NCI-H446 (cell line): Measurements from ENCODE around the gene KMT2E.
"Not testable (repeated sequence)": the region's sequence is repeated elsewhere in the genome, so short reads cannot be mapped to it uniquely, and the experiment has no call there.

Source experiments
- DNase-seq, 2 experiments: peaks; one replicate each; lab custom pipeline; 2025; lab: John Stamatoyannopoulos, UW

Gene KMT2E

DNA sequence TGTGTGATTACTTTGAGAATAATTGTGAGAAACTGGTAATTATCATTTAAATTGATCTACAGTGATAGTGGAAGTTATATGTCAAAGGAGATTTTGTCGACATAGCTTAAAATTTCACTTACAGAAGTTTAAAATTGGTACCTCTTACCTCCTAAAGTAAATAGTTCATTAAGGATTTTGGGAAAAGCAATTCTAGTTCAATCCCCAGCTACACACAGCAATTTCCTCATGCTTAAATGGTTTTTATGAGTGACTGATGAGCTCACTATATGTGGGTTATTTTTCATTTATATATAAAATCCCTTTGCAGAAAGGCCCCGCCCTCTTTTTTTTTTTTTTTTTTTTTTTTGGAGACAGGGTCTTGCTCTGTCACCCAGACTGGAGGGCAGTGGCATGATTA is 12.7 kb downstream of the KMT2E start:
- no peak for DNase-seq

DNA sequence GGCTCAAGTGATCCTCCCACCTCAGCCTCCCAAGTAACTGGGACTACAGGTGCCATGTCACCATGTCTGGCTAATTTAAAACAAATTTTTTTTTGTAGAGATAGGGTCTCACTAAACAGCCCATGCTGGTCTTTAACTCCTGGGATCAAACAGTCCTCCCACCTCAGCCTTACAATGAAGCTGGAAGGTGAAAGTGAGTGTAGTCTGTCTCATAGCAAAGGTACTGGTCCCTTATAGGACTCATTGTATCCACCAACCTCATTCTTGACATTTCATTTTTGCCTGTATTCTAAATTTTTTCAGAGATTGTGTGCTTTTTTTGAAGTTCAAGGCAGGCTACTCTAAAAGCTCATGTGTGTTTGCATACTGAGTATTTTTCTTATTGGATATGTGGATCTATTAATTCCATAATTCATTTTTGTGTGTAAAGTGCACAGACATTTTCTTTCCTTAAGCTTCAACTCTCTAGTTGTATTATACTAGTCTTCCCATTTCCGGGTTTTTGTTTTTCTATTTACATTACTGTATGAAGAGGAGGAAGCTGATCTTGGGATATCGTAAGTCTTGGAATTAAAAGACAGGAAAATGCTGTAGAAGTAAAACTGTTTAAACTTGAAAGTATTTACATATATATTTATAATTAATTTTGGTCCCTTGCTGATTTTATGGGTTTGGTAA is 13.3 kb downstream of the KMT2E start:
- DNase-seq = no peak

DNA sequence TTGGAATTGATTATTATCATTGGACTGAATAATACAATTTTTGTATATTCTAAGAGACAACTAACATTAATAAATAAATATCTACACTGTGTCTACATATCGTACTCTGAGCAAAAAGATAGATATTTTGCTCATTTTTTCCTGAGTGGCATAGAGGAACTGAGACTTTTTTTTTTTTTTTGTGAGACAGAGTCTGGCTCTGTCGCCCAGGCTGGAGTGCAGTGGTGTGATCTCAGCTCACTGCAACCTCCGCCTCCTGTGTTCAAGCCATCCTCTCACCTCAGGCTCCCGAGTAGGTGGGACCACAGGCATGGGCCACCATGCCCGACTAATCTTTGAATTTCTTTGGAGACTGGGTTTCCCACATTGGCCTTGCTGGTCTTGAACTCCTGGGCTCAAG is 14.0 kb downstream of the KMT2E start:
- no peak for DNase-seq

DNA sequence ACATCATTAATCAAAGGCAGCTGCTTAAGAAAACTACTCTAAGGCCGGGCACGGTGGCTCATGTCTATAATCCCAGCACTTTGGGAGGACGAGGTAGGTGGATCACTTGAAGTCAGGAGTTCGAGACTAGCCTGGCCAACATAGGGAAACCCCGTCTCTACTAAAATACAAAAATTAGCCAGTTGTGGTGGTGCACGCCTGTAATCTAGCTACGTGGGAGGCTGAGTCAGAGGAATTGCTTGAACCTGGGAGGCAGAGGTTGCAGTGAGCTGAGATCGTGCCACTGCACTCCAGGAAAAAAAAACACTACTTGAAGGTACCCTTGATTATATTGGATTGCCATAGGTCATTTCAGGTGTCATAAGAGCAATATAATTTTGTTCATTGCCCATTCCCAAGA is 14.9 kb downstream of the KMT2E start:
- not testable (repeated sequence) for DNase-seq

DNA sequence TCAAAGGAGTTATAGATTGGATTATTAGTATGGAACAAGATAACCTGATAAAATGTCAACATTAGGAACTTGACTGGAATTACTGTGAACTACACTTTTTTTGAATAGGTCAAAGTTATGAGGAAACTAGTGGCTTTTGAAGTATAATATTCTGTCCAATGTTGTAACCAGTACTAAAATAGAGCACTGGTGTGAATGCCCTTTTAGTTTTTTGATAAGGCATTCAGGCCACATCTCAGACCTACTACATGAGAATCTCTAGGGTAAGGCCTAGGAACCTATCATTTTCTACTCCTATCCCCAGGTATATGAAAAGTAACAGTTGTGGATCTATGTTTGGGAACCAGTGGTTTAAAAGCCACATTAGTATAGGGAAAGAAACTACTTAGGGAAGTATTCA is 16.4 kb downstream of the KMT2E start:
- DNase-seq = no peak

DNA sequence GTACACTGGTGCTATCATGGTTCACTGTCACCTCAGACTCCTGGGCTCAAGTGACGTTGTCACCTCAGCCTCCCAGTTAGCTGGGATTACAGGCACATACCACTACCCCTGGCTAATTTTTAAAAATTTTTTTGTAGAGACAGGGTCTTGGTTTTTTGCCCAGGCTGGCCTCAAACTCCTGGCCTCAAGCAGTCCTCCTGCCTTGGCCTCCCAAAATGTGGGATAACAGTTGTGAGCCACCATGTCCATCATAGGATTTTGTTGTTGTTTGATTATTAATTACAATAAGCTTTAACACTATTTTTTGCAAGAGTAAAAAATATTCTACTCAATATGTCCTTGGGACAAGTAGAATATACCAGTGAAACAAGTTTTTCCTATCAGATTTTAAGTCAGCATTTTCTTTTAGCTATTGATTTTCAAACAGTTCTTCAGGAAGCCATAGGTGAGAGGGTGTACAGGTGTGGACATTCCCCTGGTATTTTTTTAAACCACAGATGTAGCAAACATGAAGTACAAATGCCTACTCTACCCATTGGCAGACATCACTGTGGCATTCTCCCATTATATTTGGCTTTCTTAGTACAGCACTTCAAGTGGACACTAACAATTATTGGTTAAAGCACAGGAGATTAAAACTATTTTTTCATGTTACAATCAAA is 18.7 kb downstream of the KMT2E start:
- DNase-seq = no peak

DNA sequence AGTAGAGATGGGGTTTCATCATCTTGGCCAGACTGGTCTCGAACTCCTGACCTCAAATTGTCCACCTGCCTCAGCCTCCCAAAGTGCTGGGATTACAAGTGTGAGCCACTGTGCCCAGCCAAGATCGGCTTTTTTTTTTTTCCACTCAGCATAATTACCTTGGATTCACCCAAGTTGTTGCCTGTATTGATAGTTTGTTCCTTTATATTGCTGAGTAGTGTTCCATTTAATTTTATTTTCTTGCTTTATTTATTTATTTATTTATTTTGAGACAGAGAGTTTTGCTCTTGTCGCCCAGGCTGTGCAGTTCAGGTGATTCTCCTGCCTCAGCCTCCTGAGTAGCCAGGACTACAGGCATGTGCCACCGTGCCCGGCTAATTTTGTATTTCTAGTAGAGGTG is 21.3 kb downstream of the KMT2E start:
- DNase-seq = no peak

DNA sequence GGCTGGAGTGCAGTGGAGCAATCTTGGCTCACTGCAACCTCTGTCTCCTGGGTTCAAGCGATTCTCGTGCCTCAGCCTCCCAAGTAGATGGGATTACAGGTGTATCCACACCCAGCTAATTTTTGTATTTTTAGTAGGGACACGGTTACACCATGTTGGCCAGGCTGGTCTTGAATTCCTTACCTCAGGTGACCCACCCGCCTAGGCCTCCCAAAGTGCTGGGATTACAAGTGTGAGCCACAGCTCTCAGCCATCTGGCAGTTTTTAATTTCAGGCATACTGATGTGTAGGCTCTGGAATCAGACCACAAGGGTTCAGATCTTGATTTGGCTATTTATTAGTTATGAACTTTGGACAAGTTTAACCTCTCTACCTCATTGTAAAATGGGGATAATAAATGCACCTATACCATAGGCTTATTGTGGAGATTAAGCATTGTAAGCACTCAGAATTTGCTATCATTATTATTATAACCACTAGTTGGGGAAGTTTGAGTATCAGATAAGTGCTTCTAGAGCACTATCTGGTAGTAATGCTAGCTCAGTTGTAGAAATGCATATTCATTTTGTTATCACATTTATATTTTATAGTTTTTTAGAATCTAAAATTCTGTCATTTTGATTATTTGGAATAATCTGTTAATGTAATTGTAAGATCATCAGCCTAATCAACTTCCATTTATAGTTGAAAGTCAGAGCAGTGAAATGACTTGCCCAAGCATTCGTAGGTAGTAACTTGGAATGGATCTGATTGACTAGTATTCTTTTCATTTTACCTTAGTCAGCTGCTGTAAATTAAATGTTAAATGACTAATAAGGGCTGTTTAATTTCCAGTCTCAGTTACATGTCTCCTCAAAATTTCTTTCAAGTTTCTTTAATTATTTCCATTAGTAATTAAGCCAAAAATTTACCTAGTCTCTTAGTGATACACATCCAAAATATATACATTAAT is 22.5 kb downstream of the KMT2E start:
- peak in 1 of 2 experiments; percentile 12 for DNase-seq

DNA sequence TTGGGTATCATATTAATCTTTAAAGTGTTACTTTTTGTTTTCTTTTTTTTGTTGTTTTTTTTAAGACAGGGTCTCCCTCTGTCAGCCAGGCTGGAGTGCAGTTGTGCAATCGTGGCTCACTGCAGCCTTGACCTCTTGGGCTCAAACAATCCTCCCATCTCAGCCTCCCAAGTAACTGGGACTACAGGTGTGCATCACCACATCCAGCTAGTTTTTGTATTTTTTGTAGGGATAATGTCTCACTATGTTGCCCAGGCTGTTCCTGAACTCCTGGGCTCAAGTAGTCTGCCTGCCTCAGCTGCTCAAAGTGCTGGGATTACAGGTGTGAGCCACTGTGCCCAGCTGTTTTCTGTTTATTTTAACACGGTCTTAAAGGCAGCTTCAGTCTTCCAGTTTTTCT is 23.3 kb downstream of the KMT2E start:
- DNase-seq = no peak

DNA sequence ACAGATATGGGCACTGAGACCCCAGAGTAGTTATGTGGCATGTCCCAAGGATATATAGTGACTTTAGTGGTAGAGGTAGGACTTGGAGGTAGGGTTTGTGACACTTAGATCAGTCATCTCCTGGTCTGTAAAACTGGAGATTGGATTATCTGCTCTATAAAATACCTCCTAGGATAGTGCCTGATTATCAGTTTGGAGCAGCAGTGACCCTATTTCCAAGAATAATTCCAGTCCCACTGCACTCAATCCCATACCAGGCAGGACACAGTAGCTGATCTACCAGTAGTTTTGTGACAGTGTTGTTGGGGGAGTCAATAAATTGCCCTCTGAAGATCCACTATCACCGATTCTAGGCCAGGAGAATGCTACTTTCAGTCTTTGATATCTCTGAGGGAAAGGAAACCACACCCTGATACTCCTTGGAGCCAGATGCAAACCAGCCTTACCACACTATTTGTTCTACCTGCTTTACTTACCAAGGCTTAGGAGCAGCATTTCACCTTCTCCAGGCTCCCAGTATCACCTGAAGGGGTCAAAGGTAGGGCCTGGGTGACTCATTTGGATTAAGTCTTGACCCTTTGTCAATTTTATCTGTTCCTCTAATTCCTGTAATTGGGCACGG is 30.6 kb downstream of the KMT2E start:
- DNase-seq = no peak

DNA sequence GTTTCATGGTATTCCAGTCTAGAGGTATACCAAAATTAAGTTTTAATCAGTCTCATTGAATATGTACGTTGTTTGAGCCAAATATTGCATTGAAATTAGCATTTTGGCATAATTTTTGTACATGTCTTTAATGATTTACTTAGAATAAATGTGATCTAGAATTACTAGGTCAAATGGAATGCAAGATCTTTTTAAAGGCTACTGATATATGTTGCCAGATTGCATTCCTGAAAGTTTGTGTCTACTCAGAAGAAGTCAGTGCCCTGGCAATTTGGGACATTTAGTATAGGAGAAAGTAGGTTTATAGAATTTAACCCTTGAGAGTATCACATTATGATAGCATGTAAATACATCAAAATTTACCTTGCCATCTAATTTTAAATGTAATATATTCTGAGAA is 32.4 kb downstream of the KMT2E start:
- DNase-seq = no peak

DNA sequence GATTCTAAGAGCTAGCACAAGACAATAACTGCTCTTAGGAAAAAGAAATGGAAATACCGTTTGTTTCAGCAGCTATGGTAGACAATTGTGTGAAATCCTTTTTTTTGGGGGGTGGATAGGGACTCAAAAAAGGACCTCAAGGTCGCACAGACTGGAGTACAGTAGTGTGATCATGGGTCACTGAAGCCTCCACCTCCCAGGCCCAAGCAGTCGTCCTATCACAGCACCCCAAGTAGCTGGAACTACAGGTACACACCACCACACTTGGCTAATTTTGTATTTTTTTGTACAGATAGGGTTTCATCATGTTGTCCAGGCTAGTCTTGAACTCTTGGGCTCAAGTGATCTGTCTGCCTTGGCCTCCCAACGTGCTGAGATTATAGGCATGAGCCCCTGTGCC is 33.9 kb downstream of the KMT2E start:
- no peak for DNase-seq

DNA sequence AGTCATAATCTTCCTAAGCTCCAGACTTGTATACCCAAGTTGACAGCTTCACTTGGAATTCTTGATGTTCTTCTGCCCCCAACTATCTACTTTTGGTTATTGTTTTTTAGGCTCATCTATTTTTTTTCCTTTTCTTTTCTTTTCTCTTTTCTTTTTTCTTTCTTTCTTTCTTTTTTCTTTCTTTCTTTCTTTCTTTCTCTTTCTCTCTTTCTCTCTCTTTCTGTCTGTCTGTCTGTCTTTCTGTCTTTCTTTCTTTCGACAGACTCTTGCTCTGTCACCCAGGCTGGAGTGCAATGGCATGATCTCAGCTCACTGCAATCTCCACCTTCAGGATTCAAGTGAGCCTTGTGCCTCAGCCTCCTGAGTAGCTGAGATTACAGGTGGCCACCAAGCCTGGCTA is 36.5 kb downstream of the KMT2E start:
- DNase-seq = no peak

DNA sequence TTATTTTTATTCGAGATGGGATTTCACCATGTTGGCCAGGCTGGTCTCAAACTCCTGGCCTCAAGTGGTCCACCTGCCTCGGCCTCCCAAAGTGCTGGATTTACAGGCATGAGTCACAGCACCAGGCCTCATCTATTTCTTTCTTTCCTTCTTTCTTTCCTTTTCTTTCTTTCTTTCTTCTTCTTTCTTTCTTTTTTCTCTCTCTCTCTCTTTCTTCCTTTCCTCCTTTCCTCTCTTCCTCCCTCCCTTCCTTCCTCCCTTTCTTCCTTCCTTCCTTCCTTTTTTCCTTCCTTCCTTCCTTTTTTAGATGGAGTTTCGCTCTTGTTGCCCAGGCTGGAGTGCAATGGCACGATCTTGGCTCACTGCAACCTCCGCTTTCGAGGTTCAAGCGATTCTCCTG is 36.9 kb downstream of the KMT2E start:
- not testable (repeated sequence) for DNase-seq

DNA sequence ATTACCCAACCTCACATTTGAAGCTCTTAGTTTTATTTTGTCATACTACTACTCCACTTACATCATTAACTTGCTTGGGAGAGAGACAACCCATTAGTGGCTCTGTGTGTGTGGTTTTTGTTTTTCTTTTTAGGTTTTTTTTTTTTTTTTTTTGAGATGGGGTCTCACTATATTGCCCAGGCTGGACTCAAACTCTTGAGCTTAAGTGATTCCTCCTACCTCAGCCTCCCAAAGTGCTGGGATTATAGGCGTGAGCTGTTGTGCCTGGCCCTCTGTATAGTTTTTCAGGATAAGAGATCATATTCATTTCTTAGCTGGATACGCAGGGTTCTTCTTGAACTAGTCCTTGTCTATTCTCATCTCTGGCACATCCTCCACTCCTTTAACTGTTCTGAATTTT is 41.1 kb downstream of the KMT2E start:
- DNase-seq = no peak

DNA sequence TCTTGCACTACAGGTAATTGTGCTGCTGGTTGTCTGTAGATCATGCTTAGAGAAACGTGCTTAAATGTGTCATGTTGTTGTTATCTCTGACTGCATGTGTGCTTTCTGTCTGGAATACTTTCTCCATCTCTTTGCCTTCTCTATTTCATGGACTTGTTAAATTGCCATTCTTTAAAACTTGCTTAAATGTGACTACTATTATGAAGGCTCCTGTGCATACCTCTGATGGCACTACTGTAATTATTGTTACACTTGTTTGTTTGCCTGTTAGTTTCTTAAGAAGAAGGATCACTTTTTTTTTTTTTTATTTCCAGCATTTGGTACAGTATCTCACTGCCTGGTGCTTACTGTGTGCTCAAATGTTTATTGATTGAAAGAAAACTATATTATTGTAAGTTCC is 41.6 kb downstream of the KMT2E start:
- DNase-seq = no peak

DNA sequence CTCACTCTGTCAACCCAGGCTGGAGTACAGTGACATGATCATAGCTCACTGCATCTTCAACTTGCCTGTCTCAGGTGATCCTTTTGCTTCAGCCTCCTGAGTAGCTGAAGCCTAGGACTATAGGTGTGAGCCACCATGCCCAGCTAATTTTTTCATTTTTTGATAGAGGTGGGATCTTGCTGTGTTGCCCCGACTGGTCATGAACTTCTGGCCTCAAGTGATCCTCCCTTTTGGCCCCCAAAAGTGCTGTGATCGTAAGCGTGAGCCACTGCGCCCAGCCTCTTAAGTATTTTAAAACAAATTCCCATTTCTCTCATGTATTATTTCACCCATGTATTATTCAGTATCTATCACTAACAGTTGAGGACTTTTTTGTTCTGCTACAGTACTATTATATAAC is 43.5 kb downstream of the KMT2E start:
- DNase-seq = no peak

DNA sequence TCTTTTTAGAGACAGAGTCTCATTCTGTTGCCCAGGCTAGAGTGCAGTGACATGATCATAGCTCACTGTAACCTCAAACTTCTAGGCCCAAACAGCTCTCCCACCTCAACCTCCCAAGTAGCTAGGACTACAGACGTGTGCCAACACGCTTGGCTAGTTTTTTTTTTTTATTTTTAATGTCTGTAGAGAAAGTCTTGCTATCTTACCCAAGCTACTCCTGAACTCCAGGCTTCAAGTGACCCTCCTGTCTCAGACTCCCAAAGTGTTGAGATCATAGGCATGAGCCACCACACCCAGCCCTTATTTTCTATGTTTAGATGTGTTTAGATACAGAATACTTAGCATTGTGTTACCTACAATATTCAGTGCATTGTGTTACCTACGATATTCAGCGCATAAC is 46.4 kb downstream of the KMT2E start:
- no peak for DNase-seq

DNA sequence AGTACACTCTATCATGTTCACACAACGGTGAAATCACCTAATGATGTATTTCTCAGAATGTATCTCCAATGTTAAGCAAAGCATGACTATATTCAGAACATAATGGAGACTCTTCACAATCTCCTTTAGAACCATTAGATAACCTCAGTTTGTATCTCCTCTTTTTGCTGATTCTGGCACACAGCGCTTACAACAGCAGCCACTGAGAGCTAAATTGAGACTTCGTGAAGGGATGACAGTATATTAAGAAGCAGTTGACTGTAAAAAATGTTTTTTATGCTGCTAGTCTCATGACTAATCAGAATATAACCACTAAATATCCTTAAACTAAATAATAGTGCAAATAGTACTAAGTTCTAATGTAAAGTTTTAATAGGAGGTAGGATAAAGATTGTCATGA is 46.9 kb downstream of the KMT2E start:
- DNase-seq = no peak

DNA sequence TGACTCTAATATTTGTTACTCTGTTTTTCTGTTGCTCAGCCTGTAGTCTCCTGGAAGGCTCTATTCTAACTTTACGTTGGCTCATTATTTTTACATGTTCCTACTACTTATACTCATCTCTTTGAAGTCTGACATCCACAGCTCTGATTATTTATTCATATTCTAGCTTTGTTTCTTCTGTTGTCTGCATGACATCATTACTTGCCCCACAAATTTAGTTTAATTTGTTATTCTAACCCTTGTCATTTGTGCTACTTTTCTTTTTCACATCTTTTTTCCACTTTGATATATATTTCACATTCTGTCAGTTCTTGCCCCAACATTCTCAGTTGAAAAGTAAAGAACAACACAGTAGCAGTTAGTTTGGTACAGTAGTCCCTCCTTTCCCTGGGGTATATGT is 51.1 kb downstream of the KMT2E start:
- DNase-seq = no peak

DNA sequence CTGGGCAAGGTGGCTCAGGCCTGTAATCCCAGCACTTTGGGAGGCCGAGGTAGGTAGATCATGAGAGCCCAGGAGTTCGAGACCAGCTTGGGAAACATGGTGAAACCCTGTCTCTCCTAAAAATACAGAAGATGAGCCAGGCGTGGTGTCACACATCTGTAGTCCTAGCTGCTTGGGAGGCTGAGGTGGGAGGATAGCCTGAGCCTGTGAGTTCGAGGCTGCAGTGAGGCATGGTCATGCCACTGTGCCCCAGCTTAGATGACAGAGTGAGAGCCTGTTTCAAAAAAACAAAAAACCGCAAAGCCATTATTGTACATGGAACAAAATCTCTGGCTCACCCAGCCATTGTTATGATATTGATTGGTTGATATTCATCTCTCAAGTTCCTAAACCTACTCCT is 53.7 kb downstream of the KMT2E start:
- DNase-seq = no peak

DNA sequence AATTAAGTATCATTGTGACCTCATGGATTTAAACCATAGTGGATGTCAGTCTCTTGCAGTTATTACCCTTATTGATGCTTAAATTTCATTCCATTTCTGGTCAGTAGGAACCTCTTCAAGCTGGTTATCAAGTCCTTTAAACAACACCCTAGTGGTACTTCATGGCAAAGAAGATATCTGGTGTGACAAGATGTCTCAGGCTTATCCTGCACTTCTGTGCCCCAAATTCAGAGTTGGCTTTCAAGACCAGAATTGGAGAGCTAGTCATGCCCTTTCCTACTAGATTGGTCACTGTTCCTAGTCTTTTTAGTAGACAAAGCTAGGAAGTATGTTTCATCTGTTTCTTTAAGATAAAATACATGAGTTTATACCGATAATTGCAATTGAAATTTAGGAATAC is 54.9 kb downstream of the KMT2E start:
- DNase-seq = no peak

DNA sequence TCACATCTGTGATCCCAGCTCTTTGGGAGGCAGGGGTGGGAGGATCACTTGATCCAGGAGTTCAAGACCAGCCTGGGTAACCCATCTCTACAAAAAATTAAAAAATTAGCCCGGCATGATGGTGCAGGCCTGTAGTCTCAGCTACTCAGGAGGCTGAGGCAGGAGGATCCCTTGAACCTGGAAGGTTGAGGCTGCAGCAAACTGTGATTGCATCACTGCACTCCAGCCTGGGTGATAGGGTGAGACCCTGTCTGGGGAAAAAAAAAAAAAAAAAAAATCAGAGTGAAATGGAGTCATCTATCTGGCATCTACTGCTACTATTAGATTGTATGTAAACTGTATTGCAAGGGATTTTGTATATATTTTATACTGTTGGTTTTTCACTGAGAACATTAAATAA is 59.1 kb downstream of the KMT2E start:
- no peak for DNase-seq
